Right renal pelvis (tissue), 4 donors: ENCODE results near the gene PIAS3. TPM values are rescaled to one million over a fixed set of nuclear protein-coding genes. Genes with fewer than 3 reads are reported as not detected.
A peak's percentile ranks its signal among the peaks of the same experiment; 100 is the strongest.
"Not testable (repeated sequence)": the region's sequence is repeated elsewhere in the genome, so short reads cannot be mapped to it uniquely, and the experiment has no call there.

Source experiments
- DNase-seq, 4 donors: peaks; one replicate each; pipeline ENCODE4 v3.0.0-alpha.2; 2013; ENCODE audit warnings: low read depth in 4 of 4, low spot score in 3 of 4, missing footprints in 1 of 4
- polyA plus RNA-seq, 4 donors: library from polyadenylated mRNA; unstranded; fragments of 120-200 nt; gene quantifications; one replicate each; pipeline ENCODE4 v1.2.1, GENCODE V29; 2013; ENCODE audit not compliant: insufficient read length in 4 of 4

The PIAS3 gene
- polyA plus RNA-seq, 4 donors, result 52.9 to 56.8 (median 54.7) TPM

GRCh38 chr1:145877923-145878486 is 19.1 kb upstream of the PIAS3 start:
- no peak for DNase-seq

GRCh38 chr1:145874646-145875045 is 15.8 kb upstream of the PIAS3 start:
- DNase-seq, result no peak

- DNase-seq, result no peak
Observed at GRCh38 chr1:145871994-145872924, 13.4 kb upstream of the PIAS3 start.

GRCh38 chr1:145868232-145868631 is 9.4 kb upstream of the PIAS3 start:
- DNase-seq, result no peak

- DNase-seq, result no peak
Observed at GRCh38 chr1:145863282-145864018, 4.6 kb upstream of the PIAS3 start.

GRCh38 chr1:145859491-145860023 is 676 bp upstream of the PIAS3 start:
- peak; percentile 75 to 83 (median 82) for DNase-seq

- DNase-seq, result peak in 1 of 4 donors; percentile 21
Observed at GRCh38 chr1:145858238-145858900, 512 bp downstream of the PIAS3 start.

- no peak for DNase-seq
Observed at GRCh38 chr1:145857170-145857569, 1.7 kb downstream of the PIAS3 start.

- DNase-seq, result no peak
Observed at GRCh38 chr1:145855426-145855948, 3.4 kb downstream of the PIAS3 start.

GRCh38 chr1:145849356-145850160 is 9.3 kb downstream of the PIAS3 start:
- no peak for DNase-seq

GRCh38 chr1:145847827-145848226 is 11.1 kb downstream of the PIAS3 start:
- DNase-seq, result no peak

- DNase-seq, result peak in 2 of 4 donors; percentile 25 to 46
Observed at GRCh38 chr1:145846201-145846612, 12.7 kb downstream of the PIAS3 start.

GRCh38 chr1:145845514-145846161 is 13.2 kb downstream of the PIAS3 start, which contains the start of gene NUDT17:
Gene NUDT17 (plus strand): TSS chr1:145845630. CDS start chr1:145845641, 11 bp downstream.
- DNase-seq, result peak in 3 of 4 donors; percentile 59 to 72 (median 64)

GRCh38 chr1:145845144-145845513 is 13.8 kb downstream of the PIAS3 start:
- no peak for DNase-seq

- no peak for DNase-seq
Observed at GRCh38 chr1:145843031-145843430, 15.8 kb downstream of the PIAS3 start.

- no peak for DNase-seq
Observed at GRCh38 chr1:145837656-145838055, 21.2 kb downstream of the PIAS3 start.

- not testable (repeated sequence) for DNase-seq
Observed at GRCh38 chr1:145830810-145831209, 28.1 kb downstream of the PIAS3 start.

GRCh38 chr1:145828367-145829026 is 30.4 kb downstream of the PIAS3 start:
- no peak for DNase-seq
